ENCODE measurements around the gene TM4SF20. TPM values are rescaled to one million over a fixed set of nuclear protein-coding genes. Genes with fewer than 3 reads are reported as not detected.

The TM4SF20 gene
- total and polyA plus RNA-seq, 7 donors, result 0.14 TPM; not detected in 6

- Histone ChIP-seq H3K27me3 (ENCODE audit: insufficient read depth in 3 of 3, low read length in 2 of 3) (peaks cover 0 to 10% (median 0%) of the 10 kb centered on the region in 3 donors), H3K36me3 (ENCODE audit: insufficient read depth in 1 of 2, low read depth in 1 of 2) (no peaks in the 10 kb centered on the region), H3K4me1 (no peaks in the 10 kb centered on the region), H3K9me3 (no peaks in the 10 kb centered on the region), H3K4me3 (no peak overlapping the region), H3K27ac (no peak overlapping the region)
- ATAC-seq (no peak), DNase-seq (no peak)
- TF ChIP-seq CTCF (IDR thresholded peaks at IDR 0.05), result no peak
- WGBS, 3 donors, result 86 to 90% (median 89%) methylated on average over 10 of the region's 10 CpGs
- intact Hi-C loops (cut with DNase I), result no loop called here
These were observed 5.7 kb downstream of the TM4SF20 start for GRCh38 chr2:227373389-227373788.

GRCh38 chr2:227370791-227371312 lies 8.3 kb downstream of the TM4SF20 start:
- Histone ChIP-seq H3K36me3 (ENCODE audit: insufficient read depth in 1 of 2, low read depth in 1 of 2) (no peaks in the 10 kb centered on the region), H3K9me3 (no peaks in the 10 kb centered on the region), H3K4me3 (no peak overlapping the region), H3K27me3 (ENCODE audit: insufficient read depth in 3 of 3, low read length in 2 of 3) (no peaks in the 10 kb centered on the region), H3K4me1 (no peaks in the 10 kb centered on the region), H3K27ac (no peak overlapping the region)
- WGBS, 3 donors, result 78 to 83% (median 80%) methylated on average over 9 of the region's 9 CpGs
- intact Hi-C loops (cut with DNase I), result no loop called here
- TF ChIP-seq CTCF (IDR thresholded peaks at IDR 0.05), result no peak
- ATAC-seq (peak in 2 of 4 donors; percentile 27 to 30), DNase-seq (no peak)

- no peak for TF ChIP-seq CTCF (IDR thresholded peaks at IDR 0.05)
- DNase-seq, result no peak
- 82 to 83% (median 83%) methylated on average over 8 of the region's 8 CpGs for WGBS, 3 donors
- no peaks in the 10 kb centered on the region for H3K27me3 ChIP-seq (ENCODE audit: insufficient read depth in 3 of 3, low read length in 2 of 3)
- no peak overlapping the region for H3K4me3 ChIP-seq
- ATAC-seq, result no peak
- H3K9me3 ChIP-seq, result no peaks in the 10 kb centered on the region
- no peak overlapping the region for H3K27ac ChIP-seq
- intact Hi-C loops (cut with DNase I), result no loop called here
- no peaks in the 10 kb centered on the region for H3K36me3 ChIP-seq (ENCODE audit: insufficient read depth in 1 of 2, low read depth in 1 of 2)
- no peaks in the 10 kb centered on the region for H3K4me1 ChIP-seq
These were observed 9.0 kb downstream of the TM4SF20 start for GRCh38 chr2:227370092-227370491.

GRCh38 chr2:227368574-227368973 lies 10.5 kb downstream of the TM4SF20 start:
- Histone ChIP-seq H3K4me3 (no peak overlapping the region), H3K27me3 (ENCODE audit: insufficient read depth in 3 of 3, low read length in 2 of 3) (no peaks in the 10 kb centered on the region), H3K9me3 (no peaks in the 10 kb centered on the region), H3K27ac (no peak overlapping the region), H3K4me1 (no peaks in the 10 kb centered on the region), H3K36me3 (ENCODE audit: insufficient read depth in 1 of 2, low read depth in 1 of 2) (no peaks in the 10 kb centered on the region)
- WGBS, 3 donors, result 93 to 97% (median 94%) methylated on average over 5 of the region's 5 CpGs
- DNase-seq (no peak), ATAC-seq (no peak)
- intact Hi-C loops (cut with DNase I), result no loop called here
- TF ChIP-seq CTCF (IDR thresholded peaks at IDR 0.05), result no peak

- WGBS, 3 donors, result 83 to 96% (median 92%) methylated on average over 3 of the region's 3 CpGs
- H3K9me3 ChIP-seq, result no peaks in the 10 kb centered on the region
- no peak overlapping the region for H3K4me3 ChIP-seq
- TF ChIP-seq CTCF (IDR thresholded peaks at IDR 0.05), result no peak
- H3K27ac ChIP-seq, result no peak overlapping the region
- H3K27me3 ChIP-seq (ENCODE audit: insufficient read depth in 3 of 3, low read length in 2 of 3), result no peaks in the 10 kb centered on the region
- intact Hi-C loops (cut with DNase I), result no loop called here
- no peak for ATAC-seq
- H3K4me1 ChIP-seq, result no peaks in the 10 kb centered on the region
- H3K36me3 ChIP-seq (ENCODE audit: insufficient read depth in 1 of 2, low read depth in 1 of 2), result no peaks in the 10 kb centered on the region
- DNase-seq, result no peak
These were observed 11.7 kb downstream of the TM4SF20 start for GRCh38 chr2:227367427-227367795.
